IPS-NIHi7 (cell line): ENCODE data around the gene KRT78.

ENCODE experiments used
- DNase-seq: peaks from one replicate; pipeline ENCODE4 v3.0.0; 2012; ENCODE audit warnings: mixed read lengths; ENCODE audit errors: extremely low spot score

Gene KRT78

DNA sequence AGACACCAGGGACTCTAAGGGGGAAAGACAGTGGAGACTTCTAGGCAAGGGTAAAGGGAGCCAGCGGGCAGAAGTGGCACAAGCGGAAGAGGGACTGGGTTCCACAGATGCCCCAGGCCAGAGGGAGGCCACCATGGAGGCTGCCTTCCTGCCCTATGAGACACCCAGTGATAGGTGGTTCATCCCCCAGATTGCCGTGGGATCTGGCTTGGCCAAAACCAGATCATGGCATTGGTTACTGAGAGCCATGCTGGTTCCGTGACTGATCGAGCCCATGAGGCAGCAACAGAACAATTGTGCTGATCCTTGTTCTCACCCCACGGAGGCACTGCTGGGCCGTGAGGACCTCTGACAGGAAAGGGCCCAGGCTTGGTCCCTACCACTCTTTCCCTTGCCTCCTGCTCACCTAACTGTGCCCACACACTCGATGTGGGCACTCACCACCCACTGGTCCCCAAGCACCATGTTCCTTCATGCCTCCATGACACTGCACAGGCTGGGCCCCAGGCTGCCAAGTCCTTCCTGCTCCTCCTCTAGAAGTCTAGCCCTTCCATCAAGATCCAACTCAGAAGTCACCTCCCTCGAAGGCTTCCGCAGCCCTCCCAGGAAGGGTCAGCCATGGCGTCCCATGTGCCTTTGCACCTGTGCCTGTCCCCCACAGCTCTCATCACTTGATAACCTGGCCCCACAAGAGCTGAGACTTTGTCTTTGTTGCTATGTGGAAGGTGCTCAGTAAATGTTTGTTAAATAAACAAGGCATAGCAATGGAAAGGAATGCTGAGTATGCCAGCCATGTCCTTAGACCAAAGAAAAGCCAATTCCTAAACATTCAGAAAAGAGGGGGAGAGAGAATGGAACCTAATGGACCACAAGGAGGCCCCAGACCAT lies 21.9 kb downstream of the KRT78 start:
- DNase-seq: no peak

DNA sequence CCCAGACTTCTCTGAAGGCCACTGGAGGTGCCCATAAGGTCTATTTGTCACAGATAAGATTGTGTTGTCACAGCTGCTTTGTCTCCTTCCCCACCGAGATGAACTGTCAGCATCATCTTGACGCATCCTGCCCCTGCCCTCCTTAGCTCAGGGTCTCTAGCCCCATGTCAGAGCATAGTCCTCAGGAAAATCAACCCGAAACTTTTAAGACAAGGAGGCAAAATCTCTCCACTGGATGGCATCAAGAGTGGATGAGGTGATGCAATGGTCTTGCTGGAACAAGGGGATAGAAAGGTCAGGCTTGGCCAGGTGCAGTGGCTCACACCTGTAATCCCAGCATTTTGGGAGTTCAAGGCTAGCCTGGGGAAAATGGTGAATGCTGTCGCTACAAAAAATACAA lies 22.8 kb downstream of the KRT78 start:
- DNase-seq: no peak

DNA sequence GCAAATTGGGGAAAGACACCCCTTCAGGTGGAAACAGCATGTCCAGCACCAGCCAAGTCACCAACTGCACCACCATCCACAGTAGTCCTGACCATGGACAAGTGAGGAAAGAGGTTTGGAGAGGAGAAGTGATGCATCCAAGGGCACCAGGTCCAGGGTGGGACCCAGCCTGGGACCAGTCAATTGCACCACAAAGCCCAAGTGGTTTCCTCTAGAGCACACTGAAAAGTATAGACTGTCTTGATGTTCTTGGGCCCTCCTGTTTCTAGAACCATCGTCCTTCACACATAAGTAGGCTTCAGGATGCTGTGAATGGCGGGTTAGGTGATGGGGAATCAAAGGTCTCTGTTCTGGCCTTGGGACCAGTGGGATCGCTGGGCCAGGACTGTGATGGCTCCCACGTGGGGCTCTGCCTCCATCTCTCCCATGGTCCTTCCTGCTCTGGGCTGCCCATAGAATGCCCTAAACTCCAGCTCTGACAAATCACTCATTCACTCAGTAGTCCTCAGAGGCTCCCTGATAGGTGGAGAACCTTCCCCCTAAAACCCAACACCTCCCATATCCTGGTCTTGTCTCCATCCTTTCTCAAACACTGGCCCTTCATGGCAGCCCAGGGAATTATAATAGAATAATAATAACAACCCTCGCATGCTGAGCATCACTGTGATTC lies 23.9 kb downstream of the KRT78 start:
- no peak for DNase-seq

DNA sequence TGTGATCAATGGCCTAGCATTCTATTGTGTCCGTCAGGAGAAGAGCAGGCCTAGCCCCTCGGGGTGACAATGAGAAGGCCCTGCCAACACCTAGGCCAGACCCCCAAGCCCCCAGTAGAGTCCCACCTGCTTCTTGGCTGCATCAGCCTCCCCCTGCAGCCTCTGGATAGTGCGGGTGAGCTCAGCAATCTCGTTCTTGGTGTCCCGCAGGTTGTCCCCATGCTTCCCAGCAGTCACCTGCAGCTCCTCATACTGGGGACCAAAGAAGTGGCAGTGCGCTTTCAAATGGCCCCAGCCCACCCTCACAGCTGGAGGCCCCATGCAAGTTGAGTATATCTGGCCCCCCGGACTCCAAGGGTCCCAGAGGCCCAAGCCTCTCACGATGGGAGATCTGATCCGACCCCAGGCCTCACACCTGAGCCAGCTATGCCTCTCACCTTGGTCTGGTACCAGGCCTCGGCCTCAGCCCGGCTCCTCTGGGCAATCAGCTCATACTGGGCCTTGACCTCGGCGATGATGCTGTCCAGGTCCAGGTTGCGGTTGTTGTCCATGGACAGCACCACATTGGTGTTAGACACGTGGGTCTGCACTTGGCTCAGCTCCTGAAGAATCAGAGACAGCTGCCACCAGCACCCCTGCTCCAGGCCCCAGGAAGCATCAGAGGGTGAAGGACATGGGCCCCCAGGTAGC lies 24.9 kb downstream of the KRT78 start:
- DNase-seq: no peak

DNA sequence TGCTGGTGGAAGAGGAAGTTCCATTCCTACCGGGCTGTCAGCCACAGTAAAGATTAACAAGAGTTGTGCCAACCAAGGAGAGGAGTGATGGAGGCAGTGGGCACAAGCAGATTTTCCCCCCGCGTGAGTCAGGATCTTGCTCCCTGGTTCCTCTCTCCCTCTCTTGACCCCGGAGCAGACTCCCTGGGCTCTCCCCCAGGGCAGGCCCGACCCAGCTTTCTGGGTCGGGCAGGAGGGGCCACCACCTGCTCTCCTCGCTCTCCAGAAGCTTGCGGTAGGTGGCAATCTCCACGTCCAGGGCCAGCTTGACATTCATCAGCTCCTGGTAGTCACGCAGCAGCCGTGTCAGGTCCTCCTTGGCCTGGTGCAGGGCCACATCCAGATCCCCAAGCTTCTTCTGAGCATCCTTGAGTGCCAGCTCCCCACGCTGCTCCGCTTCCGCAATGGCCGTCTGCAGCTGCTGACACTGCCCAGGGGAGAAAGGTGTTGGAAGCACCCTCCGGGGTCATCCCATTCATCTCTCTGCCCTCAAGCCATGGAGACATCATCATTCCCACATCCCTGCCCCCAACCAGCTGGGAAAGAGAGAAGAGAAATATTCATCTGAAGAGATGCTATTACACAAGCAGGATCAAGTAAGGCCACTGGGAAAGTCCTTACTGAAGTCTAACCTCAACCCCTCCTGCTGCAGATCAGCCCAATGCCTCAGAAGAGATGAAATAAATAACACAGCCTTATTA lies 25.9 kb downstream of the KRT78 start:
- DNase-seq: no peak

DNA sequence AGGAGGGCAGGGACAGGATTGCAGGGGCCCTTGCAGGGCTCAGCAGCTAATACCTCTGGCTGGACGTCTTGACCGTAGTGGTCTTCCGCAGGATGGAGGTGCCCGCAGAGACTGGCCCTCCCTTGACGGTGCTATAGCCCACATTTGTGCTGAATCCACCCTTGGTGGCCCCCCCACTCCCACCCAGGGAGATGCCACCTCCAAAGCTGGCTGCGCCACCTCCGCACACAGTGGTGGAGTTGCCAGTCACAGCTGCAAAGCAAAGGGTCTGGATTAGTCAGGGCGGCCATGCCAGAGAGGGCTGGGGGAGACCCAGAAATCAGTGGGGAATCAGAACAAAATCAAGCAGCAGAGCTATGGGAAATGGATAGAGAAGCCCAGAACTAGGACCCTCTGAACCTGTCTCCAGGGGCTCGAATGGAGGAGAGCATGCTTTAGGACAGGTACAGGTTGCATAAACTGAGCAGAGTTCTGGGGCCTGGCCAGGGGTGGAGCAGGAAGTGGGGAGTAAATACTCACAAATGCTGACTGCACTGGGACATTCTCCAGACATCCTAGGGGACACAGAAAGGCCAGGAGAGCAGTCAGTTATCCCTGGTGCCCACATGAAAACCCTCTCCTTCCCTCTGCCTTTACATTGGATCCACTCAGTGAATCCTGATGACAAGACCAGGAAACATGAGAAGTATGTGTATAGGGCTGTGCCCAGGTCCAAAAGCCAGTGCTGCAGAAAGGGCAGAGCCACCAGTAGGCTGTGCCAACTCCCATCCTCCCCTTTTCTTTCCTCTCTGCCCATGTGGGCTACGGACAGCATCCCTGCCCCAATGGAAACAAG lies 26.8 kb downstream of the KRT78 start:
- no peak for DNase-seq

DNA sequence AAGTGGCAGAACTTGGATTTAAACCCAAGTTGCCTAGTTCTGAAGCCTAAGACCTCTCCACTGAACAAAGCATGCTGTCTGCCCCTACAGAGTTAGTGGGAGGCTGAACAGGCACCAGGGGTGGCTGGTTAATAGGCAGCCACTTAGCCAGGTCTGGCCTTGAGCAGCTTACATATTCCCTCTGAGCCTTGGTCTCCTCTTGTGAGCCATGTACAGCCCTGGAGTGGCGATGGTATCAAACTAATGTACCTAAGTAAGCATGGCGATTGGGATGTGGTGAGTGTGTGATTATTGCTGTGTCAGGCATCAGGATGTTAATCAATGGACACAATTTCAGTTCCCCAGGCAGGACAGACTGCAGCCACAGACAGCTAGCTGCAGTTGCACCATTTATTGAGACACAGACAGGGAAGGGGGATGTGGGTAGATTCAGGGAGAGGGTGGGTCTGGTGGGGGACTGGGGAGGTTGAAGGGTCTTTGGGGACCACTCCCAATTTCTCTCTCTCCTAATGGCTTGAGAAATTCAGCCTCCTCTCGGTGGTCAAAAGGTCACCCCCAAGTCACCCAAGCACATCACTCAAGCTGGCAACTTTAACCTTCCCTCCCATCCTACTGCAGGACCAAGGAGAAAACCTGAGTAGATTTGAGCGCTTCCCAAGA lies 27.6 kb downstream of the KRT78 start:
- no peak for DNase-seq

DNA sequence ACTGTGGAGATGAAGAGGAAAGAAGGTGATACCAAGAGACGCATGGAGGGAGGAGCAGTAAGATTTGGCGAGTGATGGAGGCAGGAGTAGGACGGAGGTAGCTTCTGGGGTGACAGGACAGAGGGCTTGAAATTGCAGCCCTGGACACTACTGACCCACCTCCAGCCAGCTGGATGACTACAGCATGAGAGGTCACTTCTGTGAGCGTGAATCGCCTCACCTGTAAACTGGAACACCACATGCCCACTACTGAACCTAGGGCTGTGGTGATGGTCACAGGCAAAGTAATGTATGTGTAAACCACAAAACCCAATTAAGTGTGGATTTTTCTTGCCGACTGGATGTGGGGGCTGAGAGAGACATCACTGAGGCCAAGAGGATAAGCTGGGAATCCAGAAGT lies 28.3 kb downstream of the KRT78 start:
- no peak for DNase-seq

DNA sequence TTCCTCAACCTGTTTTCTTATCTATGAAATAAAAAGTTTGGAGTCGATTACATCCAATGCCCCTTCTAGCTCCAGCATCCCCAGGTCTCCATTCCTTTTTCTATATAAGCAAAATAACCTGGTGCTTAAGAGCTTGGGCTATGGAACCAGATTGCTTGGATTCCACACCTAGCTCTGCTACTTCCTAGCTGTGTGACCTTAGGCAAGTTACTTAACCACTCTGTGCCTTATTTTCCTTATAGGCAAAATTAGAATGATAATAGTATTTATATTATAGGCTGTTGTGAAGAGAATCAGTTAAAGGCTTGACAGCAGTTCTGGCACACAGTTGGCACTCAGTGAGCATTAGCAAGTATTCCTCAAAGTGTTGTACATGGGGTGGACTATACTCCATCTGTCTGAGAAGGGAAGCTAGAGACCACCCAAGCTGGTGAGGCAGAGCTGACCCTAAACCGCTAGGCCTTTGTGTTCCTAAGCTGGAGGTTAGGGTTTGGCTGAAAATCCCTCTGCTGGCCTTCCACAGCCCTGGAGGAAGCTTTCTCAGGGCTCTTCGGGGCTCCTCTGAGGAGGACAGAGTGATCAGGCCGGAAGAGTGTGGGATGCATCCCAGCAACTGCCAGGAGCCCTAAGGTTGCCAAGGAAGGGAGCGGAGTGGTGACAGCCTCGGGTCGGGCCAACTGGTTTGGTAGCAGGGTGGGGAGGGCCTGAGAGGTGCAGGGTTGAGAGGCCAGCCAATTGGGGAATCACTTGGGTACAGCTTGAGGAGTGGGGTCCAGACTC lies 28.9 kb downstream of the KRT78 start:
- no peak for DNase-seq

DNA sequence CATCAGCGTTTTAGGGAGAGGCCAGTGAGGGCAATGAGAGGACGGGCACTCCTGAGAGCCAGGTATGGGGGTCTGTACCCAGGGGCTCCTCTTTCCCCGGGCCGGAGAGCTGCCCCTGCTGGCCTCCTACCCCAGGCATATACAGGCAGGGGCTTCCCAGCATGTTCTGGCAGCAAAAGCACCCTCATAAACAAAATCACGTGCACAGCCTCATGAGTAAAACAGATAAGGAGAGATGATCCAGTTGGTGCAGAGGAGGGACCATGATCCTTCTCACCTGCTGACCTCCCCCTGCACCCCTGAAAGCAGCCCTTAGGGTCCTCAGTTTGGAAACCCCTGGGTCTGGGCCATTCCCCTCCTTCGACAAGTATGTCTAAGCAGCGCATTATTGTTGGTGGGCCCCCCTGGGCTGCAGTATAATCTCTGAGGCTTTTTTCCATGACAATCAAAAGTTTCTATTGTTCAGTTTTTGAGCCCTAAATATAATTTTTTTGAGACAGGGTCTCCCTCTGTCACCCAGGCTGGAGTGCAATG lies 29.8 kb downstream of the KRT78 start:
- DNase-seq: no peak

DNA sequence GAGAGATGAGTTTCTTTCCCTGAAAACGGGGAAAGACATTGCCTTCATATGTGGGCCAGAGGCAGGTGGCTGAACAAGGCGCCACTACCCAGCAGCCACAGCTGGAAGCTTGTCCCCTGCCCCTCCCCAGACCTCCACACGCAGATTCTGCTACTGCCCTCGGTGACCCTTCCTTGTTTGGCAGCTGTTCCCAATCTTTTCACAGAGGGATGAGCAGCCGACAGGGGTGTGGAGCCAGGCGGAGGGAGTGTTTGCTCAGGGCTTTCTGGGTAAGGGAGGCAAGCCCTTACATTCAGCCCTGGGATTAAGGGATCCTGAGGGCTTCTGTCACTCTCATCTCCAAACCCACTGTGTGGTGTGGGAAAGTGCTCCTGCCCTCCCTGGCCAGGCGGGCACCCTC lies 30.4 kb downstream of the KRT78 start:
- DNase-seq: no peak

DNA sequence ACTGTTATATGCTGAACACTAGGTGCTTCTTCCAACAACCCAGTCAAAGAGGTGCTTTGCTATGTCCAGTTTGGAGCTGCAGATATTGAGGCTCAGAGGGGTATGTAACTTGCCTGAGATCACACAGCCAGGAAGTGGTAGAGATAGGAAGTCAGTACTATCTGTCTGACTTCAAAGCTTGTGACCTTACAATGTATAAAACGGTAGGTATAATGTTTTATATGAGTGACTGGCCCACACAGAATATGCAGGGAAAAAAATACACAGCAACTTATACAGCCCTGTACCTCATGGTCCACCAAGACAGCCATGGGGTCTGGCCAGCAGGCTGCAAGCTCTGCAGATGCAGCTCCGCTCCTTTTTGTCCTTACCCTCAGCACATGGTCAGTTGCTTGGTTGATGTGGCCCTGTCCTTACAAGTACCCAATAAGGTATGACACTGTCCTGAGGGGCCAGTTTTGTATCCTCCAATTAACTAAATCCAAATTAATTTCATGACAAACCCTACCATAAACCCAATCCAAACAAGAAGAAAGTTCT lies 31.0 kb downstream of the KRT78 start:
- no peak for DNase-seq

DNA sequence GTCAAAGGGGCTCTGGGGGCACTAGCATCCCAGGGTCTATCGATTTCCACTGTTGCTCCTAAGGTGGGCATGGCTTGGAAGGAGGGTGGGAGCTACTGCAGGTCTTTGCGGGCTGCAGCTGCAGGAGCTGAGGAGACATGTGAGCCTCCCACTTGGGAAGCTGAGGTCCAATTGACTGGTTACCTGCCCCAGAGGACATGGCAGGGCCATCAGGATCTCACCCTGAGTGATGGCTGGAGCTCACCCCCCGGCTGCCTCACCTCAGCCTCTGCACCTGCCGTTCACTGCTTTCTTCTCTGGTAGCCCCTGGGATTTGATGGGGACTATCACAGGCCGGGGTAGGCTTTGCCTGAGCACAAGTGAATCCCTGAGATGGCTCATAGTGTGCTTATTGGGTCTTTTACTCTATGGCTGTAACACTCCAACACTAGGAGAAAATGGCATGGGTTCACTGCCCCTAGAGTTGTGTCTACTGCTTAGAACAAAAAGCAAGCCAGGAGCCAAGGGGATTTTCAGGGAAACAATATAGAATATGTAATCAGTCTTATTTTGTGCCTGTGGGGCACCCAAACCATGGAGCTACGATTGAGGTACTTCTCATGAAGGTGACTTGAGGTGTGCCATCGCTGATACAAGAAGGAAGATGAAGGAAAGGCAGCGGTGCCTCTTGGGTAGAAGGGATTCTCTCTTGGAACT lies 31.6 kb downstream of the KRT78 start:
- no peak for DNase-seq

DNA sequence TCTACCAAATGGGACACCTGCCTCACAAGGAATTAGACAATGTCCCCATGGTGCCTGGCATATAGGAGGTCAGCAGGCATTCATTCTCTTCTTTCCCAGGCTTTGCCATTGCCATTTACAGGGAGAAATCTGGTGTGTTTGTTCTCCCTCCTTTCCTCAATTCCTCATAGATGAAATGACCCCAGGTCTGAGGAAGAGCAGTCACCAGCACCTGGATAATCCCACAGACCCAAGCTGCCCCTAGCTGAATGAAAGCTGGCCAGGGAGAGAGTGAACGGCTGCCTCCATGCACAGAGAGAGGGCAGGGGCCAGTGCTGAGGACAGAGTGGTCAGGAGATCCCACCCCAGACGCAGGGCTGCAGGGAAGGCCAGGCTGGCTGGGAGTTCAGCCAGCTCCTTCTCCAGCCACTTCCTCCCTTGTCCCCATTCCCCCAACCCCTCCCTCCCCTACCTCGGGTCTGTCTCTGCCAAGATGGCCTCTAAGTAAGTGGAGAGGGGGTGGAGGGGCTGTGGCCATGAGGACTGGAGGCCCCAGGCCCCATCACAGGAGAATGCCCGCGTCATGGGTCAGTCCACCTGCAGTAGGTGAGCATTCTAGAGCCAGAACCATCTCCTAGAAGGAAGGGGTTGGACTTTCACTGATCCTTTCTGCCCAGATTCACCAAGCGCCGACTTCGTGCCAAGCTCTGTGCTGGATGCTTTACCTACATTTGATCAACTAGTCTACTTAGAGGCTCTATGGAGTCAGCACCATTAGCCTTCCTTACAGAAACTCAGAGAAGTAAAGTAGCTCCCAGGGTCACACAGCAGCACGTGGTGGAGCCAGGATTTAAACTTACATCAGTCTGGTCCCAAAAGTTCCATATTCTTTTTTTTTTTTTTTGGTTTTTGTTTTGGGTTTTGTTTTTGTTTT lies 32.9 kb downstream of the KRT78 start:
- no peak for DNase-seq

DNA sequence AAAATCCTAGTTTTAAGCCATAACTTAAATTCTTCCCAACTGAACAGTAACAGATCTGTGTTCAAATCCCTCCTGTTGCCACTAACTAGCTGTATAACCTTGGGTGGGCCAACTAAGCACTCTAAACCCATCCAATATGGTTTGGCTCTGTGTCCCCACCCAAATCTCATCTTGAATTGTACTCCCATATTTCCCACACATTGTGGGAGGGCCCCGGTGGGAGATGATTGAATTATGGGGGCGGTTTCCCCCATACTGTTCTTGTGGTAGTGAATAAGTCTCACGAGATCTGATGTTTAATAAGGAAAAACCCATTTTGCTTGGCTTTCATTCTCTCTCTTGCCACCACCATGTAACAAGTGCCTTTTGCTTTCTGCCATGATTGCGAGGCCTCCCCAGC lies 33.6 kb downstream of the KRT78 start:
- DNase-seq: no peak

DNA sequence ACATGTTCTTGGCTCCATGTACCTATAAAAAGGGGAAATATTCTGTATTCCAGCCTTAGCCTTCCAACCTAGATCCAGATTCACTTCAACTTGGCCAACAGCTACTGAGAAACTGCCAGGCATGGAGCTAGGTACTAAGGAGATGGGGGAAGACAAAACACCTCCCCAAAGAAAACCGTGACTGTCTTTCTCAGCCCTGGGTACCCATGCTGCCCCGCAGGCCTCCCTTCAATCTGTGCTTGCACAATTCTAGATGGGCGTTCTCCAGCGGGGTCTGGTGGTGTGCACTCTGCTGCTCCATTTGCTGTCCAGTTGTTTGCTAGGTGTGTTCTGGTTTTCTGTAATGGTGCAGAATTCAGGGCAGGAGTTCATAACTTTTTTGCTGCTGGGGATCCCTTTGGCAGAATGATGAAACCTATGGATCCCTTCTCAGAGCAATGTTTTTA lies 34.1 kb downstream of the KRT78 start:
- no peak for DNase-seq

DNA sequence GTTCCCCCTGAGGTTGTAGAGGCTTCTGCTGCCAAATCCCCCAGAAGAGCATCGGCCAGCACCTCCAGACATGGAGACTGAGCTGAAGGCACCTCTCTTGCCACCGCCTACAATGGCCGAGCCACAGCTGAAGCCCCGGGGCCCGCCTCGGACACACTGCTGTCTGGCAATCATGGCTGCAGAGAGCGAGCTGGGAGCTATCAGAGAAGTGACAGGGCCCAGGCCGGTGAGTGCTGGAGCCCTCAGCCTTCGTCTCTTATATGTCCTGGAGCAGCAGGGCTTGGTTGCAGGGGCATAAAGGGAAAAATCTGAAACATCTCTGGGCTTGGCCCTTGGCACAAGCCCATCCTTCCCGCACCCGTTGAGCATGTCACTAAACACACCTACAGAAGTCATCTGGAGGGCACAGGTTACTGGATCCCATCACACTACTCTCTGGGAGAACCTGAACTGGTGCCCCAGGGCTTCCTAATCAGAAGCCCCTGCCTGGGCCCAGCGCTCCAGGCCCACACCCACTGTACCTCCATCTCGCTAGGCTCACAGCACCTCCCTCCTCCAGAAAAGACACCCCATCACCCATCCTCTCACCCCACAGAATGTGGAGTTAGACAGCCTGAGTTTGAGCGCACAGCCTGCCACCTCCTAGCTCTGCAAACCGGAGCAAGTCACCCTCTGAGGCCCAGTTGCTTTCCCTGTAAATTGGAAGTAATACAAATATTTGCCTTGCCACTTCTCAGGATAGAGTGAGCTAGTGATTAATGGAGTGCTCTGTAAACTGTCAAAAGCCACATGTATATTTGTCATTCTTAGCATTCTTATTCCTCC lies 34.7 kb downstream of the KRT78 start, which contains the start of gene KRT4:
KRT4 (minus strand) TSS at position 232 of the 825 bp plus-strand sequence; CDS start at position 174, 58 bp downstream.
- DNase-seq: no peak
